Heart left ventricle (tissue), 13 donors: ENCODE data around the gene DSCAM.
"Not testable (repeated sequence)": the region's sequence is repeated elsewhere in the genome, so short reads cannot be mapped to it uniquely, and the experiment has no call there.

Source experiments
- CTCF ChIP-seq, 12 donors: fragments of 200-600 bp; sonication (generic) in 4 of 12; IDR thresholded peaks; one replicate each; pipeline versions ENCODE4 v1.5.0 to v1.8.0; 2018 to 2022; ENCODE audit warnings: antibody characterized with exemption in 12 of 12, mild to moderate bottlenecking in 5 of 12
- POLR2A ChIP-seq, 2 donors: fragments of 450-650 bp; IDR thresholded peaks; one replicate each; pipeline ENCODE4 v1.6.1; 2017; ENCODE audit warnings: antibody characterized with exemption in 2 of 2, mild to moderate bottlenecking in 2 of 2, moderate library complexity in 2 of 2
- donor health status: ischemic (EF 13 %, LVEDD 7.1; RV severe dilation, severe dysfunction).
- donor health status: DM: no; HTN: yes; CAD: no.
- donor health status: DM: no; HTN: no; CAD: no.
- donor health status: ischemic (EF 25% LVEDD 6.9; RV normal size, moderate dysfunction).
- donor health status: ischemic (EF 25% LVEDD 5.7; RV mildly dilated, moderate dysfunction).
- donor health status: ischemic (EF 35%, LVEDD 5.7; RV mildly dilated, moderate dysfunction).
- donor health status: nonischemic (EF 11% LVEDD 7.7; RV severe dilation, severe dysfunction).
- donor health status: DM: yes; HTN: yes; CAD: no.
- donor health status: PGD.
- donor health status: ischemic (EF 29% LVEDD 5.4; RV normal size, mild dysfunction).
- donor health status: nonischemic (EF 23%, LVEDD 6.1; RV moderate dilation, normal function).

GRCh38 chr21:40439581-40439980 is 407.4 kb downstream of the DSCAM start:
- not testable (repeated sequence) for TF ChIP-seq CTCF, POLR2A (IDR thresholded peaks at IDR 0.05)
